H1 (cell line): ENCODE results near the gene PRKN. TPM values are rescaled to one million over a fixed set of nuclear protein-coding genes. Genes with fewer than 3 reads are reported as not detected.
"Not testable (repeated sequence)": the region's sequence is repeated elsewhere in the genome, so short reads cannot be mapped to it uniquely, and the experiment has no call there.

Source experiments
- CTCF ChIA-PET: fragments of 300-600 bp; sonication (Branson Sonifier 250); formaldehyde crosslinking; loops from one replicate; lab custom pipeline; 2021; ENCODE audit not compliant: partially characterized antibody; lab: Charles Lee
- POLR2A ChIA-PET: fragments of 300-600 bp; sonication (Branson Sonifier 250); formaldehyde crosslinking; loops from one replicate; lab custom pipeline; 2021; ENCODE audit warnings: inconsistent platforms; ENCODE audit not compliant: partially characterized antibody; lab: Charles Lee
- DNase-seq, 2 experiments: peaks; one replicate each; pipeline versions ENCODE4 v3.0.0 to v3.0.0-alpha.2; 2010 to 2022; ENCODE audit warnings: low spot score in 2 of 2, low read depth in 1 of 2, mixed read lengths in 1 of 2
- FAIRE-seq: peaks from 2 replicates; lab custom pipeline; 2011; peaks lifted over from hg19 to GRCh38; lab: Jason Lieb, UNC
- H2AFZ ChIP-seq: 2 replicates; pipeline ENCODE4 v1.8.1; 2012; ENCODE audit warnings: low read length, inconsistent platforms
- H2AK5ac ChIP-seq: 2 replicates; pipeline ENCODE4 v1.6.1; 2013; ENCODE audit warnings: low read depth, low read length
- H2BK120ac ChIP-seq: replicated peaks from 2 replicates; pipeline ENCODE3; 2013; ENCODE audit warnings: low read depth, low read length, inconsistent platforms
- H2BK12ac ChIP-seq: 2 replicates; pipeline ENCODE4 v1.6.1; 2013; ENCODE audit warnings: low read depth, low read length
- H2BK15ac ChIP-seq: 2 replicates; pipeline ENCODE4 v1.6.1; 2013; ENCODE audit warnings: low read length
- H2BK20ac ChIP-seq: 2 replicates; pipeline ENCODE4 v1.6.1; 2013; ENCODE audit warnings: low read length
- H2BK5ac ChIP-seq: 2 replicates; pipeline ENCODE4 v1.6.1; 2013; ENCODE audit warnings: low read depth, low read length
- H3K14ac ChIP-seq: 2 replicates; pipeline ENCODE4 v1.6.1; 2013; ENCODE audit warnings: inconsistent platforms; ENCODE audit not compliant: insufficient read length
- H3K18ac ChIP-seq: 2 replicates; pipeline ENCODE4 v1.6.1; 2013; ENCODE audit warnings: low read length; ENCODE audit errors: extremely low read depth
- H3K23ac ChIP-seq: 2 replicates; pipeline ENCODE4 v1.6.1; 2013; ENCODE audit warnings: inconsistent platforms; ENCODE audit not compliant: insufficient read length
- H3K23me2 ChIP-seq: 2 replicates; pipeline ENCODE4 v1.6.1; 2013; ENCODE audit warnings: low read depth, low read length
- H3K27ac ChIP-seq: 2 replicates; pipeline ENCODE4 v1.6.1; 2011; ENCODE audit warnings: low read depth, low read length, inconsistent platforms
- H3K27me3 ChIP-seq, 4 experiments: replicated peaks in 1 of 4; 1 replicate in 1 of 4; 2 replicates in 3 of 4; pipeline versions ENCODE4 v1.6.1 to v1.8.1; 2011 to 2013; ENCODE audit warnings: low read length in 3 of 4, mild to moderate bottlenecking in 3 of 4, inconsistent platforms in 2 of 4, mixed read lengths in 2 of 4, moderate library complexity in 1 of 4; ENCODE audit not compliant: control insufficient read depth in 3 of 4, insufficient read depth in 3 of 4; ENCODE audit errors: extremely low read depth in 1 of 4
- H3K36me3 ChIP-seq, 4 experiments: 2 replicates each; pipeline versions ENCODE4 v1.6.1 to v1.8.1; 2011 to 2013; ENCODE audit warnings: mild to moderate bottlenecking in 4 of 4, low read length in 3 of 4, moderate library complexity in 2 of 4, control low read depth in 1 of 4, inconsistent platforms in 1 of 4; ENCODE audit not compliant: insufficient read depth in 4 of 4, control insufficient read depth in 2 of 4
- H3K4ac ChIP-seq: replicated peaks from 2 replicates; pipeline ENCODE3; 2013; ENCODE audit warnings: low read length, low read depth, mixed read lengths, inconsistent platforms; ENCODE audit not compliant: insufficient read length
- H3K4me1 ChIP-seq, 4 experiments: replicated peaks in 1 of 4; 1 replicate in 1 of 4; 2 replicates in 3 of 4; pipeline versions ENCODE4 v1.6.1 to v1.8.1; 2011 to 2013; ENCODE audit warnings: low read length in 3 of 4, inconsistent platforms in 2 of 4, mixed read lengths in 1 of 4; ENCODE audit not compliant: insufficient read depth in 4 of 4, control insufficient read depth in 3 of 4
- H3K4me2 ChIP-seq, 2 experiments: 2 replicates each; pipeline versions ENCODE4 v1.6.1 to v1.8.1; 2011 to 2013; ENCODE audit warnings: low read depth in 2 of 2, low read length in 2 of 2, control low read depth in 1 of 2, inconsistent platforms in 1 of 2, mild to moderate bottlenecking in 1 of 2; ENCODE audit not compliant: insufficient read depth in 1 of 2
- H3K4me3 ChIP-seq, 4 experiments: fragments of 200-600, 300-600 bp in 1 of 4; sonication (generic), shearing (Covaris generic), sonication (Bioruptor Twin) in 1 of 4; 2 replicates each; pipeline versions ENCODE4 v1.5.1 to v1.8.1; 2011 to 2016; ENCODE audit warnings: low read length in 4 of 4, low read depth in 3 of 4, control low read depth in 2 of 4, inconsistent platforms in 2 of 4, mild to moderate bottlenecking in 2 of 4, mixed read lengths in 1 of 4, moderate library complexity in 1 of 4; ENCODE audit not compliant: insufficient read depth in 2 of 4; ENCODE audit errors: extremely low read depth in 1 of 4
- H3K56ac ChIP-seq: replicated peaks from 2 replicates; pipeline ENCODE3; 2013; ENCODE audit warnings: low read depth, mild to moderate bottlenecking, mixed read lengths, low read length, inconsistent platforms; ENCODE audit not compliant: insufficient read length
- H3K79me1 ChIP-seq: 2 replicates; pipeline ENCODE4 v1.6.1; 2013; ENCODE audit warnings: low read depth, low read length, control low read depth
- H3K79me2 ChIP-seq, 2 experiments: 2 replicates each; pipeline versions ENCODE4 v1.6.1 to v1.8.1; 2012 to 2013; ENCODE audit warnings: low read length in 2 of 2, mild to moderate bottlenecking in 2 of 2, inconsistent platforms in 1 of 2; ENCODE audit not compliant: insufficient read depth in 2 of 2, control insufficient read depth in 1 of 2
- H3K9ac ChIP-seq, 4 experiments: replicated peaks in 1 of 4; 1 replicate in 1 of 4; 2 replicates in 3 of 4; pipeline versions ENCODE4 v1.6.1 to v1.8.1; 2011 to 2013; ENCODE audit warnings: low read depth in 3 of 4, low read length in 3 of 4, control low read depth in 2 of 4, mild to moderate bottlenecking in 2 of 4, moderate library complexity in 2 of 4, inconsistent platforms in 1 of 4; ENCODE audit errors: extremely low read depth in 1 of 4
- H3K9me3 ChIP-seq, 2 experiments: 2 replicates each; pipeline versions ENCODE4 v1.6.1 to v1.8.1; 2012 to 2013; ENCODE audit warnings: mild to moderate bottlenecking in 2 of 2, moderate library complexity in 2 of 2, control low read depth in 1 of 2, inconsistent platforms in 1 of 2, low read depth in 1 of 2, low read length in 1 of 2, mixed read lengths in 1 of 2; ENCODE audit not compliant: insufficient read depth in 2 of 2
- H4K20me1 ChIP-seq, 2 experiments: replicated peaks in 1 of 2; 2 replicates each; pipeline versions ENCODE3 to v1.8.1; 2011 to 2013; ENCODE audit warnings: inconsistent platforms in 2 of 2, low read length in 2 of 2, mild to moderate bottlenecking in 1 of 2; ENCODE audit not compliant: insufficient read depth in 2 of 2, control insufficient read depth in 1 of 2
- H4K5ac ChIP-seq: 2 replicates; pipeline ENCODE4 v1.6.1; 2013; ENCODE audit warnings: low read length, low read depth, mixed read lengths, inconsistent platforms; ENCODE audit not compliant: insufficient read length
- H4K8ac ChIP-seq: 2 replicates; pipeline ENCODE4 v1.8.0; 2013; ENCODE audit warnings: mild to moderate bottlenecking, moderate library complexity, low read length, inconsistent platforms; ENCODE audit not compliant: insufficient read depth; ENCODE audit errors: extremely low read depth
- H4K91ac ChIP-seq: replicated peaks from 2 replicates; pipeline ENCODE3; 2013; ENCODE audit warnings: low read length, mixed read lengths, inconsistent platforms; ENCODE audit not compliant: insufficient read length
- BCL11A ChIP-seq, 2 experiments: IDR thresholded peaks; one replicate each; pipeline ENCODE4 v1.6.1; 2011; ENCODE audit warnings: low read depth in 2 of 2, low read length in 2 of 2, mild to moderate bottlenecking in 2 of 2
- CTBP2 ChIP-seq: IDR thresholded peaks from 2 replicates; pipeline ENCODE4 v1.7.0; 2011; ENCODE audit warnings: borderline replicate concordance, mild to moderate bottlenecking, moderate library complexity, mixed read lengths, low read length; ENCODE audit not compliant: insufficient read depth, insufficient read length
- MAFK ChIP-seq: IDR thresholded peaks from 2 replicates; pipeline ENCODE4 v1.6.1; 2012; ENCODE audit warnings: low read depth, mild to moderate bottlenecking, improper control_type of control experiment, low read length
- POLR2A ChIP-seq, 2 experiments: IDR thresholded peaks; 1 replicate in 1 of 2; 2 replicates in 1 of 2; pipeline ENCODE4 v1.6.1; 2011; ENCODE audit warnings: low read depth in 2 of 2, low read length in 2 of 2, mild to moderate bottlenecking in 2 of 2; ENCODE audit errors: control extremely low read depth in 1 of 2
- RNF2 ChIP-seq: fragments of 200-900, 300-1000 bp; sonication (generic); IDR thresholded peaks from 2 replicates; pipeline ENCODE4 v1.7.1; 2016; ENCODE audit warnings: borderline replicate concordance, low read depth, mild to moderate bottlenecking, antibody characterized with exemption, low read length; ENCODE audit not compliant: poor library complexity, severe bottlenecking; ENCODE audit errors: missing control alignments
- WGBS, 2 experiments: shearing (Covaris generic) in 1 of 2; methylation state at CpG; one replicate each; pipeline versions ENCODE4 v1.1.6 to v1.1.7; 2013 to 2015; ENCODE audit warnings: low lambda C conversion rate in 2 of 2, mixed read lengths in 2 of 2, inconsistent platforms in 1 of 2, low coverage in 1 of 2, missing lambda C conversion rate in 1 of 2; ENCODE audit not compliant: insufficient replicate concordance in 2 of 2, insufficient coverage in 1 of 2, insufficient read length in 1 of 2; ENCODE audit errors: extremely low coverage in 1 of 2, missing lambda C conversion rate in 1 of 2; 5-methylcytosine and 5-hydroxymethylcytosine counted together
- polyA plus RNA-seq, 7 experiments: library from polyadenylated mRNA; depleted of rRNA in 3 of 7; stranded (reverse) in 5 of 7; unstranded in 2 of 7; fragments of >200 nt in 5 of 7; fragments of 200-250 nt in 2 of 7; gene quantifications; 1 replicate in 5 of 7; 2 replicates in 1 of 7; 4 replicates in 1 of 7; pipeline versions ENCODE4 v1.2.1 to v1.2.3, GENCODE V29; 2011 to 2013; ENCODE audit warnings: missing spikeins in 2 of 7, mixed read lengths in 2 of 7
- total RNA-seq: library from RNA; stranded (reverse); fragmentation: NEBNext Ultra II Directional; extraction: Animal tissue kit (Norgen Biotek cat#: 25700); gene quantifications from 2 replicates; pipeline ENCODE4 v1.2.1, GENCODE V29; 2021

PRKN gene
- total and polyA plus RNA-seq, 2 of the 8 experiments (the other 6 are each of a cell fraction or from before 2014, with no cell fraction given) = 0.13 to 0.29 TPM

GRCh38 chr6:161853657-161854056 is 873.9 kb downstream of the PRKN start (continued):
- TF ChIP-seq RNF2 = no peak
- TF ChIP-seq BCL11A (IDR thresholded peaks at IDR 0.05; ENCODE audit: low read depth in 2 of 2, low read length in 2 of 2) = no peak
- no peak for TF ChIP-seq POLR2A (IDR thresholded peaks at IDR 0.05; ENCODE audit: control extremely low read depth in 1 of 2, low read depth in 2 of 2, low read length in 2 of 2)
- TF ChIP-seq CTBP2 = no peak
- TF ChIP-seq MAFK = no peak

GRCh38 chr6:161851486-161851885 is 876.1 kb downstream of the PRKN start:
- H3K27ac ChIP-seq, H2BK12ac ChIP-seq, H3K23ac ChIP-seq, DNase-seq, H4K20me1 ChIP-seq, H3K56ac ChIP-seq, POLR2A ChIA-PET, H3K9ac ChIP-seq, H3K9me3 ChIP-seq, H3K4ac ChIP-seq, H4K91ac ChIP-seq, H3K4me2 ChIP-seq, H3K23me2 ChIP-seq, H3K4me1 ChIP-seq, H3K79me2 ChIP-seq, H3K18ac ChIP-seq, H3K4me3 ChIP-seq, H2BK5ac ChIP-seq, H3K36me3 ChIP-seq, CTCF ChIA-PET, H3K14ac ChIP-seq, H4K8ac ChIP-seq, H2AK5ac ChIP-seq, H2BK15ac ChIP-seq, FAIRE-seq, H3K79me1 ChIP-seq, H2BK120ac ChIP-seq, H2BK20ac ChIP-seq, H4K5ac ChIP-seq, H3K27me3 ChIP-seq, H2AFZ ChIP-seq: not testable (repeated sequence)
- whole genome bisulfite sequencing, 2 experiments = 95% methylated on average over 12 of the region's 12 CpGs; no CpG with 5 or more reads in 1 of the 2 experiments
